ENCODE data around the gene KRT15. TPM values are rescaled to one million over a fixed set of nuclear protein-coding genes. Genes with fewer than 3 reads are reported as not detected.

Gene KRT15
- total RNA-seq, 1 experiment from 2014 or later = 0.55 TPM

DNA sequence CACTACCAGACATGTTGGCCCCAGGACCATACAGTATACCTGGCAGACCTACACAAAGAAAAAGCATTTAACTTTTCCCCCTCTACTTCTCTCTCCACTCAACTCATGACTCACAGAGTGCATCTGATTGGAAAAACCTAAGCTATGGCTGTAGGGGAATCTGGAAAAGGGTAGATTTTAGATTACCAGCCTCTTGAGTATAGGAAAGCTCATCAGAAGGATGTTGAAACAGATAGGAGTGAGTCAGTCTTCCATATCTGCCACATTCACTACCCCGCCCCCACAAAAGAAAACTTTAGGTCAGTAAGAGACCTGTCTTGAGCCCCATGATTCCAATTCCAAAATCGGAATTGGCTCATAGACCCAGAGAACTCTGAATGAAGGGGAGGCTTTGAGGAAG lies 40.9 kb upstream of the KRT15 start:
- no peaks in the 10 kb centered on the region for H3K9me3 Mint-ChIP-seq
- ChIA-PET POLR2A (no interaction called here), CTCF (interaction anchor here (1.0 to 7.0 kb wide), 6 partner anchors 10 to 137 kb away, joined by 3 to 77 read pairs (median 12); no protein-coding TSS in a partner anchor)
- TF ChIP-seq ZBTB21 (CRISPR knock-in tag; IDR thresholded peaks at IDR 0.05; ENCODE audit: borderline replicate concordance) = no peak
- TF ChIP-seq ZNF121 (CRISPR knock-in tag; IDR thresholded peaks at IDR 0.05) = no peak
- TF ChIP-seq CBFB (CRISPR knock-in tag; IDR thresholded peaks at IDR 0.05; ENCODE audit: low read depth) = no peak
- no peak for TF ChIP-seq RELA (CRISPR knock-in tag; IDR thresholded peaks at IDR 0.05; ENCODE audit: borderline replicate concordance)
- TF ChIP-seq ZNF232 (CRISPR knock-in tag; IDR thresholded peaks at IDR 0.05) = no peak
- H3K36me3 Mint-ChIP-seq = no peaks in the 10 kb centered on the region
- H3K27me3 Mint-ChIP-seq (ENCODE audit: low read depth) = no peaks in the 10 kb centered on the region; the same call in 1 of the 2 replicates
- no peak for DNase-seq (ENCODE audit: low spot score)
- H3K4me1 Mint-ChIP-seq = peaks cover under 1% of the 10 kb centered on the region; the same call in 1 of the 2 replicates
- no peak overlapping the region for H3K4me3 Mint-ChIP-seq
- no peak overlapping the region for H3K27ac Mint-ChIP-seq
- ATAC-seq = no peak

- Mint-ChIP-seq H3K4me3 (no peak overlapping the region), H3K27ac (no peak overlapping the region), H3K36me3 (no peaks in the 10 kb centered on the region), H3K9me3 (no peaks in the 10 kb centered on the region), H3K27me3 (ENCODE audit: low read depth) (no peaks in the 10 kb centered on the region; the same call in 1 of the 2 replicates), H3K4me1 (peaks cover 5% of the 10 kb centered on the region)
- DNase-seq (ENCODE audit: low spot score) = no peak
- ATAC-seq = no peak
- ChIA-PET POLR2A (interaction anchor here (0.5 kb wide), 1 partner anchor 92 kb away, joined by 12 read pairs; no protein-coding TSS in a partner anchor), CTCF (interaction anchor here (0.6 to 7.0 kb wide), 6 partner anchors 8 to 109 kb away, joined by 3 to 77 read pairs (median 6); no protein-coding TSS in a partner anchor)
- TF ChIP-seq ZNF423 (CRISPR knock-in tag; IDR thresholded peaks at IDR 0.05) (no peak), RELA (CRISPR knock-in tag; IDR thresholded peaks at IDR 0.05; ENCODE audit: borderline replicate concordance) (no peak), NR1H2 (CRISPR knock-in tag; IDR thresholded peaks at IDR 0.05) (no peak), SOX15 (CRISPR knock-in tag; IDR thresholded peaks at IDR 0.05) (no peak), ZNF219 (CRISPR knock-in tag; IDR thresholded peaks at IDR 0.05; ENCODE audit: borderline replicate concordance) (no peak), GRHL2 (CRISPR knock-in tag; IDR thresholded peaks at IDR 0.05; ENCODE audit: insufficient replicate concordance, severe bottlenecking) (no peak)
- TF ChIP-seq, protein P1, sequence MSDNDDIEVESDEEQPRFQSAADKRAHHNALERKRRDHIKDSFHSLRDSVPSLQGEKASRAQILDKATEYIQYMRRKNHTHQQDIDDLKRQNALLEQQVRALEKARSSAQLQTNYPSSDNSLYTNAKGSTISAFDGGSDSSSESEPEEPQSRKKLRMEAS (CRISPR knock-in tag; IDR thresholded peaks at IDR 0.05) = no peak
Measured at GRCh38 chr17:41556931-41557330, 38.2 kb upstream of the KRT15 start.

DNA sequence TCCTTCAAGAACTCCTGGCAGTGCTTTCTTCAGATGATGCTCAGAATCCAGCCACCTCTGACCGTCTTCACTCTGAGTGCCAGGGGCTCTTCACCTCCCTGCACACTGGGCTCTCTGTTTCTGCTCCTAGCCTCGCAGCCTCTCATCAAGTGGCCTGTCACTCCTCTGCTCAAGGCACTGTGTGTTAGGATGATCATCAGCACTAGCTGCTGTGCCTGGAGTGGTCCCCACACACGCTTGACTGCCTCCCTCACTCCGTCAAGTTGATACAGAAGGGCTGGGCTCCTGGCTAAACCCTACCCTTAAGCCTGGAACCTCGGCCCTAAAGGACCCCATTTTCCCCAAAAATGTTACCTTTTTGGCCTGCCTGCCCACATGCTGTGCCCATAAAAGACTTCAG lies 37.6 kb upstream of the KRT15 start:
- Mint-ChIP-seq H3K27me3 (ENCODE audit: low read depth) (no peaks in the 10 kb centered on the region; the same call in 1 of the 2 replicates), H3K4me3 (no peak overlapping the region), H3K36me3 (no peaks in the 10 kb centered on the region), H3K27ac (no peak overlapping the region), H3K9me3 (no peaks in the 10 kb centered on the region), H3K4me1 (peaks cover 5% of the 10 kb centered on the region)
- no peak for ATAC-seq
- ChIA-PET POLR2A (interaction anchor here (0.5 kb wide), 1 partner anchor 92 kb away, joined by 12 read pairs; no protein-coding TSS in a partner anchor), CTCF (interaction anchor here (0.6 to 0.9 kb wide), 3 partner anchors 8 to 106 kb away, joined by 3 to 6 read pairs (median 3); no protein-coding TSS in a partner anchor)
- no peak for DNase-seq (ENCODE audit: low spot score)
- TF ChIP-seq FOXK1 (CRISPR knock-in tag; IDR thresholded peaks at IDR 0.05) = no peak
- no peak for TF ChIP-seq EMX1 (CRISPR knock-in tag; IDR thresholded peaks at IDR 0.05)
- no peak for TF ChIP-seq ATF6 (CRISPR knock-in tag; IDR thresholded peaks at IDR 0.05)
- no peak for TF ChIP-seq ZSCAN18 (CRISPR knock-in tag; IDR thresholded peaks at IDR 0.05)
- no peak for TF ChIP-seq ERG (CRISPR knock-in tag; IDR thresholded peaks at IDR 0.05)
- no peak for TF ChIP-seq USF2 (CRISPR knock-in tag; IDR thresholded peaks at IDR 0.05)
- no peak for TF ChIP-seq NFE2L1 (CRISPR knock-in tag; IDR thresholded peaks at IDR 0.05)
- TF ChIP-seq, protein P2, sequence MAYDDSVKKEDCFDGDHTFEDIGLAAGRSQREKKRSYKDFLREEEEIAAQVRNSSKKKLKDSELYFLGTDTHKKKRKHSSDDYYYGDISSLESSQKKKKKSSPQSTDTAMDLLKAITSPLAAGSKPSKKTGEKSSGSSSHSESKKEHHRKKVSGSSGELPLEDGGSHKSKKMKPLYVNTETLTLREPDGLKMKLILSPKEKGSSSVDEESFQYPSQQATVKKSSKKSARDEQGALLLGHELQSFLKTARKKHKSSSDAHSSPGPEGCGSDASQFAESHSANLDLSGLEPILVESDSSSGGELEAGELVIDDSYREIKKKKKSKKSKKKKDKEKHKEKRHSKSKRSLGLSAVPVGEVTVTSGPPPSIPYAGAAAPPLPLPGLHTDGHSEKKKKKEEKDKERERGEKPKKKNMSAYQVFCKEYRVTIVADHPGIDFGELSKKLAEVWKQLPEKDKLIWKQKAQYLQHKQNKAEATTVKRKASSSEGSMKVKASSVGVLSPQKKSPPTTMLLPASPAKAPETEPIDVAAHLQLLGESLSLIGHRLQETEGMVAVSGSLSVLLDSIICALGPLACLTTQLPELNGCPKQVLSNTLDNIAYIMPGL (CRISPR knock-in tag; IDR thresholded peaks at IDR 0.05) = no peak
- no peak for TF ChIP-seq ZNF232 (CRISPR knock-in tag; IDR thresholded peaks at IDR 0.05)
- TF ChIP-seq ZNF138 (CRISPR knock-in tag; conservative IDR thresholded peaks at IDR 0.05) = no peak
- no peak for TF ChIP-seq ZNF396 (CRISPR knock-in tag; IDR thresholded peaks at IDR 0.05; ENCODE audit: borderline replicate concordance)
- TF ChIP-seq, protein P3, sequence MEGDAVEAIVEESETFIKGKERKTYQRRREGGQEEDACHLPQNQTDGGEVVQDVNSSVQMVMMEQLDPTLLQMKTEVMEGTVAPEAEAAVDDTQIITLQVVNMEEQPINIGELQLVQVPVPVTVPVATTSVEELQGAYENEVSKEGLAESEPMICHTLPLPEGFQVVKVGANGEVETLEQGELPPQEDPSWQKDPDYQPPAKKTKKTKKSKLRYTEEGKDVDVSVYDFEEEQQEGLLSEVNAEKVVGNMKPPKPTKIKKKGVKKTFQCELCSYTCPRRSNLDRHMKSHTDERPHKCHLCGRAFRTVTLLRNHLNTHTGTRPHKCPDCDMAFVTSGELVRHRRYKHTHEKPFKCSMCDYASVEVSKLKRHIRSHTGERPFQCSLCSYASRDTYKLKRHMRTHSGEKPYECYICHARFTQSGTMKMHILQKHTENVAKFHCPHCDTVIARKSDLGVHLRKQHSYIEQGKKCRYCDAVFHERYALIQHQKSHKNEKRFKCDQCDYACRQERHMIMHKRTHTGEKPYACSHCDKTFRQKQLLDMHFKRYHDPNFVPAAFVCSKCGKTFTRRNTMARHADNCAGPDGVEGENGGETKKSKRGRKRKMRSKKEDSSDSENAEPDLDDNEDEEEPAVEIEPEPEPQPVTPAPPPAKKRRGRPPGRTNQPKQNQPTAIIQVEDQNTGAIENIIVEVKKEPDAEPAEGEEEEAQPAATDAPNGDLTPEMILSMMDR (IDR thresholded peaks at IDR 0.05) = no peak
- TF ChIP-seq SP1 (CRISPR knock-in tag; conservative IDR thresholded peaks at IDR 0.05) = no peak
- TF ChIP-seq ZNF121 (CRISPR knock-in tag; IDR thresholded peaks at IDR 0.05) = no peak
- no peak for TF ChIP-seq ELF4 (CRISPR knock-in tag; IDR thresholded peaks at IDR 0.05; ENCODE audit: low read depth)

Data from WTC11 (cell line).